CD4-positive, alpha-beta T cell treated with Interferon gamma for 1 hour (primary cell): Measurements from ENCODE around the gene GTF2A1L.
"Not testable (repeated sequence)": the region's sequence is repeated elsewhere in the genome, so short reads cannot be mapped to it uniquely, and the experiment has no call there.

Experiments used
- DNase-seq: peaks from one replicate; pipeline ENCODE4 v3.0.0-alpha.2; 2020

GTF2A1L gene

GRCh38 chr2:48617618-48618017 is at the start of gene GTF2A1L:
GTF2A1L (plus strand) TSS chr2:48617856; CDS start chr2:48617875, 19 bp downstream.
- no peak for DNase-seq

GRCh38 chr2:48568547-48568946 is 49.1 kb upstream of the GTF2A1L start:
- no peak for DNase-seq

GRCh38 chr2:48569433-48569832 is 48.2 kb upstream of the GTF2A1L start:
- no peak for DNase-seq

GRCh38 chr2:48572816-48573215 is 44.8 kb upstream of the GTF2A1L start:
- no peak for DNase-seq

GRCh38 chr2:48574353-48575287 is 43.0 kb upstream of the GTF2A1L start:
- DNase-seq: no peak

GRCh38 chr2:48578313-48578712 is 39.3 kb upstream of the GTF2A1L start:
- DNase-seq: no peak

- no peak for DNase-seq
Observed at GRCh38 chr2:48583961-48584360, 33.7 kb upstream of the GTF2A1L start.

GRCh38 chr2:48584551-48584950 is 33.1 kb upstream of the GTF2A1L start:
- DNase-seq: no peak

GRCh38 chr2:48586433-48586832 is 31.2 kb upstream of the GTF2A1L start:
- no peak for DNase-seq

- no peak for DNase-seq
Observed at GRCh38 chr2:48587560-48587959, 30.1 kb upstream of the GTF2A1L start.

GRCh38 chr2:48587961-48588360 is 29.7 kb upstream of the GTF2A1L start:
- DNase-seq: no peak

GRCh38 chr2:48588745-48589144 is 28.9 kb upstream of the GTF2A1L start:
- no peak for DNase-seq

GRCh38 chr2:48589170-48589767 is 28.4 kb upstream of the GTF2A1L start:
- DNase-seq: no peak

- no peak for DNase-seq
Observed at GRCh38 chr2:48590017-48590416, 27.6 kb upstream of the GTF2A1L start.

GRCh38 chr2:48592067-48592466 is 25.6 kb upstream of the GTF2A1L start:
- no peak for DNase-seq

- not testable (repeated sequence) for DNase-seq
Observed at GRCh38 chr2:48596751-48597150, 20.9 kb upstream of the GTF2A1L start.

- no peak for DNase-seq
Observed at GRCh38 chr2:48597492-48597891, 20.2 kb upstream of the GTF2A1L start.

GRCh38 chr2:48600204-48600813 is 17.3 kb upstream of the GTF2A1L start:
- no peak for DNase-seq

GRCh38 chr2:48600917-48601316 is 16.7 kb upstream of the GTF2A1L start:
- no peak for DNase-seq

- no peak for DNase-seq
Observed at GRCh38 chr2:48601349-48601748, 16.3 kb upstream of the GTF2A1L start.

- DNase-seq: no peak
Observed at GRCh38 chr2:48605482-48606175, 12.0 kb upstream of the GTF2A1L start.

- no peak for DNase-seq
Observed at GRCh38 chr2:48607307-48608014, 10.2 kb upstream of the GTF2A1L start.

GRCh38 chr2:48613211-48613610 is 4.4 kb upstream of the GTF2A1L start:
- DNase-seq: no peak
